Astrocyte of the spinal cord (primary cell): ENCODE results near the gene PACRG.
A peak's percentile ranks its signal among the peaks of the same experiment; 100 is the strongest.

Source experiments
- DNase-seq: peaks from one replicate; pipeline ENCODE4 v3.0.0; 2011; ENCODE audit warnings: low read depth, low spot score
- H3K4me3 ChIP-seq: 2 replicates; pipeline ENCODE4 v1.5.1; 2011; ENCODE audit warnings: low read depth, mild to moderate bottlenecking, low read length, moderate library complexity
- CTCF ChIP-seq: IDR thresholded peaks from 2 replicates; pipeline ENCODE4 v1.5.1; 2012; ENCODE audit warnings: low read depth, mild to moderate bottlenecking, low read length, inconsistent platforms
- in situ Hi-C: cut with HindIII; loops from 2 replicates; pipeline ENCODE4 v1.10.0; 2017; ENCODE audit warnings: low sequenced_read_pairs

Gene PACRG

GRCh38 chr6:162864911-162865310, 137.1 kb downstream of the PACRG start:
- DNase-seq: peak; percentile 25
- in situ Hi-C loops: no loop called here
- TF ChIP-seq CTCF: no peak
- H3K4me3 ChIP-seq: no peak overlapping the region

GRCh38 chr6:162866656-162867055, 138.9 kb downstream of the PACRG start:
- in situ Hi-C loops: no loop called here
- no peak for TF ChIP-seq CTCF
- DNase-seq: no peak
- no peak overlapping the region for H3K4me3 ChIP-seq

DNA sequence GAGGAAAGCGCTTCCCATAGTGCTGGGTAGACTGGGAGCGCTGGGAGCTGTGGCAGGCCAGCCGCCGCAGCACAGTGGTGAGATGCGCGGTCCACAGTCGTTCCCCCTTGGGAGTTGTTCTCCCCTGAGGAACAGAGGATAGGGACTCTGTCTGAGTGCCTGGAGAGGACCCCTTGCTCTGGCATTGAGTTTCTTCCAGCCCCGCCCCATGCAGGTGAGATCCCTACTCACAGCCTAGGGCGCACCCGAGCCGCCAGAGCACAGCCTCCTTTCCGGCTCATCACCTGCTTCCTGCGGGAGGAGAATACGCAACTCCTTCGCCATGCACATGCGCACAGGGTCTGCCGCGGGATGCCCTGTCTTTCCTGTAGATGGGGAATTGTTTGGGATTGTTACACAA, 140.6 kb downstream of the PACRG start:
- no peak for DNase-seq
- in situ Hi-C loops: no loop called here
- no peak for TF ChIP-seq CTCF

GRCh38 chr6:162871966-162872365, 144.2 kb downstream of the PACRG start:
- peak; percentile 13 for DNase-seq
- in situ Hi-C loops: no loop called here
- no peak for TF ChIP-seq CTCF
- no peak overlapping the region for H3K4me3 ChIP-seq

More for the DNA sequence above, 140.6 kb downstream of the PACRG start:
- no peak overlapping the region for H3K4me3 ChIP-seq

GRCh38 chr6:162873537-162873936, 145.8 kb downstream of the PACRG start:
- peak; percentile 32 for DNase-seq
- H3K4me3 ChIP-seq: no peak overlapping the region
- in situ Hi-C loops: no loop called here
- TF ChIP-seq CTCF: no peak

GRCh38 chr6:162875070-162875469, 147.3 kb downstream of the PACRG start:
- in situ Hi-C loops: no loop called here
- no peak overlapping the region for H3K4me3 ChIP-seq
- DNase-seq: no peak
- TF ChIP-seq CTCF: no peak
